Measurements from ENCODE around the gene BTNL9.
"Not testable (repeated sequence)": the region's sequence is repeated elsewhere in the genome, so short reads cannot be mapped to it uniquely, and the experiment has no call there.

The BTNL9 gene

DNA sequence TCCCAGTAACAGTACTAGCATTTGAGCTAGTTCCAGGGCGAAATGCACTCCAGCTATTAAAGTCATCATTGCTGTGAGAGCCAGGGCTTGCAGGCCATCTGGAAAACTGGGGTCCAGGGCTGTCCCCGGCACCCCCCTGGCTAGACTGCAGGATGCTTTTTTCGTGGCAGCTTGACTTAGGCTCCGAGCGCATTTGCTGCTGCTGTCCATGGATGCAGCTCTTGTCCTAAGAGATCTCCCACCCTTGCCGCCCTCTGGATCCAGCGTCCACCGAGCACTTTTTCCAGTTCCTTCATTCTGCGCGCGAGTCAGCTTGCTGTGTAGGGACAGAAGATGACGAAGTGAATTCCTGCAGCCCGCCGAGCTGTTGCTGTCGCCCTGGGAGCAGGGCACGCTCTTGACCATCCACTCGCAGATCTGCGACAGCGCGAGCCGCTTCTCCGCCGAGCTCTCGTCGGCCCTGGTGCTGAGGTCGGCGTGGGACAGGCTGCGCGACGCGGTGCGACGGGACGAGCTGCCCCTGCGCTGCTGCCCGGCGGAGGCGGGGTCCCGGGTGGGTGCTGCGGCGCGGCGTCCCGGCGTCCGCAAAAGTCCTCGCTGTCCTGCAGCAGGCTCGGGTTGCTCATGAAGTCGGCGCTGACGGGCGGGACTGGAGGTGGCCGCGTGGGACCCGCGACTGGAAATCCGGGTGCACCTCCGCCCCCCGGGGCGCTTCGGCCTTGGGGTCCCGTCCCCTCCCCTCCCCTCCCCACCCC is 60.2 kb downstream of the BTNL9 start:
- DNase-seq (ENCODE audit: low spot score), result no peak

DNA sequence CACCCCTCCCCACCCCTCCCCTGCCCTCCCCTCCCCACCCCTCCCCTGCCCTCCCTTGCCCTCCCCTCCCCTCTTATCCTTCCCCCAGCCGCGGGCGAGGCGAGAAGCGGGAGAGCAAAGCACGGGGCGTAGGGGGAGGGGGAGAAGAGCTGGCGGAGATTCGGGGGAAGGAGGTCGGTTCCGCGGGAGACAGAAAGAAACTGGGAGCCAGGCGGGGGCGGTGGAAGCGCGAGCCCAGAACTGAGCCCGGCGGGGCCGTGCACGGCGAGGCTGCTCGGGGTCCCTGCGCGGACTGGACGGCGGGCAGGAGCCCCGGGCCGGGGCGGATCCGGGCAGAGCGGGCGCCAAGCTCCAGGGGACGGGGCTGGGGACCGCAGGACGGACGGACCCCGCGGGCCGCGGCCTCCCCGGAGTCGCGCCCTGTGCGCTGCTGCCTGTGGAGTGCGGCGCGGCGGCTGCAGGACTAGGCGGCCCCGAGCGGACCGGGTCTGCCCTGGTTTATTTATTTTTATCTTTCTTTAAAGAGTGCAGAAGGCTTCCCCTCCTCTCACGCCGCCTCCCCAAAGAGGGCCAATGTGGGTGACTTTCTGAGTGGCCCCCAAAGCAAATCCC is 61.1 kb downstream of the BTNL9 start:
- not testable (repeated sequence) for DNase-seq (ENCODE audit: low spot score)

DNA sequence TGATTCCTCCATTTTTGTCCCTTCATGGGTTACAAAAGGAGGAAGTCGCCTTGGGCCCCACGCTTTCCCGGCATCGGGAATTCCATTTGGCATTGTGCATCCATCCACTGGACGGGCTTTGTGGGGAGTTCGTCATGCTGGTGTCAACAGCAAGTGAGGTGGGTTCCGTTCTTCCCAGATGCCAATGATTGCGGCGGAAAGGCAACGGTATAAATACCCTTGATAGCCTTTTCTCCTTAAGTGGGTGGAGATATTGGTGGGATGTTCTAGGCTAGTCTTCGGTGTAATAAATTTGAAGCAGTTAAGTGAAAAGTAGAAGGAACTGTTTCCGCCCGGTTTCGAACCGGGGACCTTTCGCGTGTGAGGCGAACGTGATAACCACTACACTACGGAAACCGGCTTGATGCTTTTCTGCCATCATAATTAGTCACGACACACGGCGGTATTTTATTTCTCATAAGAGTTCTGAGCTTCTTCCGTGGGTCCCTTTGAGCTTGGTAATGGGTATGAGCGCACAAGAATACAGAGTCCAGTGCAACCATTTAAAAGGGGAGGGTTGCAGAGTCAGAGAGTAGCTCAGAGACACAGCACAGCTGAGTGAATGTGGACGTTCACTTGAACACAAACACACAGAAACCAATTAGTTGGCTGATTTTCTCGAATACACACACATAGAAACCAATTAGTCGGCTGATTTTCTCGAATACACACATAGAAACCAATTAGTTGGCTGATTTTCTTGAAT is 62.0 kb downstream of the BTNL9 start:
- not testable (repeated sequence) for DNase-seq (ENCODE audit: low spot score)

DNA sequence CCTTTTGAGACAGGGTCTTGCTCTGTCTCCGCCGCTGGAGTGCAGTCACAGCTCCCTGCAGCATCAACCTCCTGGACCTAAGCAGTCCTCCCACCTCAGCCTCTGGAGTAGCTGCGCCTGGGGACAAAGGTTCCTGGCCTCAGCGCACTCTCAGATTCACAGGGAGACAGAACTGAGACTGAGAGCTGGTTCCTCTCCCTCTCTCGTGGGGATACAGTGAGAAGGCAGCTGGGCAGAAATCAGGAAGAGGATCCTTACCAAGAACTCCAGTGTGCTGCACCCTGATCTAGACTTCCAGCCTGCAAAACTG is 64.1 kb downstream of the BTNL9 start:
- not testable (repeated sequence) for DNase-seq (ENCODE audit: low spot score)

DNA sequence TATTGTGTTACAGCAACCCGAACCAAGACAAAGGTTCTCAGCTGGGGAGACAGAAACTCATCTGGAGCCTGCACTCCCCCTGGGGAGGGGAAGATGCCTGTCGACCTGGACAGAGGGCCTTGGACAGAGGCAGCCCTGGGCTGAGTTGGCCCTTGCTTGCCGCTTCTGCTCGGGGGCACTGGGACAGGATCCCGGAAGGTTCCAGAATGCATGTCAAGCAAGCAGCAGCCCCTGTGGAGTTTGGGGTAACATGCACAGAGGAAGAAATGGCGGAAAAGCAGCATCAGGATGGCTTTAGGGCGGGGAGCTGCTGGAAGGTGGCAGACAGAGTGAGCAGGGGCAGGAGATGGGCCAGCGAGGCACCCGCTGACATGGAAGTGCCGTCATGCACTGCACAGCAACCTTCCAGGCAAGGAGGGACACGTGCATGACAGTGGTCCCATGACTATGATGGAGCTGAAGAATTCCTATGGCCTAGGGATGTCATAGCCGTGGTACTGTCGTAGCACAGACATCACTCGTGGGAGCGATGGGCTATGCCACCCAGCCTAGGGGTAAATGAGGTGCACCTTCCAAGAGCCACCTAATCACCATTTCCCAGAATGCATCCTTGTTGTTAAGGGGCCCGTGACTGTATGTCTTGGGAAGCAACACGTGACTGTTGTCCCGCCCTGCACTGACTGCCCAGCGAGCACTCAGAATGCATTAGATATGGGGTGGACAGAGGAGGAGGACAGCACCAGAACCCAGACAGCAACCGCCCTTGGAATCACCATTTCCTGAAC is 64.7 kb downstream of the BTNL9 start:
- DNase-seq (ENCODE audit: low spot score), result not testable (repeated sequence)

DNA sequence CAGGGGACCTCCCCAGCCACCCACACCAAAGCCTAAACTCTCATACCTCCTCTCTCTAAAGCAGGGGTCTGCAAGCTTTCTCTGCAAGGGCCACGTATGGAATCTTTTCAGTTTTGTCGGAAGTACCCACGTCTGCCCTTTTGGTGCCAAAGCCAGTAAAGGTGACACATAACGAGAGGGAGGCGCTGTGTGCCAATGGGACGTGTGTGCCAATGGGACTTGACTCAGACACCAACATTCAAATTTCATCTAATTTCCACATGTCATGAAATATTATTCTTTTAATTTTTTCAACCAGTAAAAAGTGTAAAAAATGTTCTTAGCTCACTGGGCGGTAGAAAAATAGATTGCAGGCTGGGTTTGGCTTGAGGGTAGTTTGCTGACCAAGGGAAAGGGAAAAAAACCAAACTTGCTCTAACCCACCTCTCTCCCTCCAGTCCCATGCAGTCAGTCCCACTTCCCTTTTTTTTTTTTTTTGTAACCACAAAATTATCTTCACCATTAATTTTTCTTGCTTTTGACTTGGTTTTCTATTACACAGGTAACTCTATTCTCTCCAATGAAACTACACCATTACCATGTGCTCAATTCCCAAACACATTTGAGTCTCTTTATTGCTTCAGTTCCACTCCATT is 65.4 kb downstream of the BTNL9 start:
- DNase-seq (ENCODE audit: low spot score), result no peak

DNA sequence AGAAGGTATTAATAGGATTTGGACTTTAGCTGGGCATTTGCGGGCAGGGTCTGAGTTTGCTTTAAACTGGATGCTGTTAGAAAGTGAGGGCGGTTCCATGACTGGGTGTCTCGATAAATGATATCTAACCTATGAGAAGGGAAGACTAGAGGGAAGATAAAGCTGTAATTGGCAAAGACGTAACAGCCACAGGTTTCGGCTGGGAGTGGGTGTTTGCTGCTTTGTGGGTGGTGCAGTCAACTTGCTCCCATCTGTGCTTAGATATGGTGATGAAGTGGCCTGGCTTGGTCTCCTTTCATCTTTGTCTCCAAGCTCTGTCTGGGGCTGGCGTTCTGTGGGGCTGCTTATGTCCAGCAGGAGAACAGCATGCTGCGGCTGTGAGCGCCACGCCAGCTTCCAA is 67.6 kb downstream of the BTNL9 start:
- DNase-seq (ENCODE audit: low spot score), result no peak

DNA sequence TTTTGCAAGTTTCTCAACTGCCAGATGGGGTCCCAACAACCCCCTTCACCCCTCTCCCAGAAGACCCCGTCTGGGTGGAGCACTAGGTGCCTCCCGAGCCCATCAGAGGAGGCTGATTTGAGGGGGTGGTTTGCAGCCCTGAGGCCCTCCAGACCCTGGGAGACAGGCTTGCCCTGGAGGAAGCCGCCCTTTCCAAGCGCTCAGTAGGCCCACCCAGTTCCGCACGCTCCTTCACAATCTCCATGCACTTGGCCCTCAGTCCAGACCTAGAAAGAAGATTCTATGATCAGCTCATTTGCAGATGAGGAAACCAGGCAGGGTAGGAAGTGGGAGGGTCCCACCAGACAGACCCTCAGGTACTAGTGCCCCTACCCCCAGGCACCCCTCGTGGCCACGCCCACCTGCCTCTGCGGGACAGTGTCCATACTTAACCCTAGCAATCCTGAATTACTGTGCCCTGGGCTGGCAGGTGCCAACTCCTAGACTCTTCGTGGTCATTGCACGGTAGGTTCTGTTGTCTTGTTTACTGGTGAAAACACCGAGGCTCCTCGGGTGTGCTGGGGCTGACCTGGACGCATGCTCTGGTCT is 68.6 kb downstream of the BTNL9 start:
- DNase-seq (ENCODE audit: low spot score), result no peak

DNA sequence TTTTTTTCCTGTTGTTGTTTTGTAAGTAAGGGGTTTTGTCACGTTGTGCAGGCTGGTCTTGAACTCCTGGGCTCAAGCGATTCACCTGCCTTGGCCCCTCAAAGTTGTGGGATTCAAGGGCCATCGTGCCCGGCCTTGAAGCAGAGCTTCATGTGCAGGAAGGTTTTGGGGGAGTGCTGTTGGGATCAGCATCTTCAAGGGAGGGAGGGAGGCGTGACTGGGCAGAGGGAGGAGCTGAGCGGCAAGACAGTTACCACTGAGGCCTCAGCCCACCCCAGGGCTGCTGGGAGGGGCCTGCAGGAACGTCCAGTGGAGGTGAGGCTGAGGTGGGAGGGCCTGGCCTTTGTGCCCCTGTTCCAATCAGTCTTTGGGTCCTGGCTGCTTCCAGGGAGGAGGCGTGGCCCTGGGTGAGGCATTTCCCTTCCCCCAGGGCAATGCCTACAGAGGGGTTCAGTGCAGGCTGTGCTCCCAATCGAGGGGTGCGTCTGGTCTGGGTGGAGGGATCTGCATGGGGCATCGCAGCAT is 69.5 kb downstream of the BTNL9 start:
- DNase-seq (ENCODE audit: low spot score), result no peak

DNA sequence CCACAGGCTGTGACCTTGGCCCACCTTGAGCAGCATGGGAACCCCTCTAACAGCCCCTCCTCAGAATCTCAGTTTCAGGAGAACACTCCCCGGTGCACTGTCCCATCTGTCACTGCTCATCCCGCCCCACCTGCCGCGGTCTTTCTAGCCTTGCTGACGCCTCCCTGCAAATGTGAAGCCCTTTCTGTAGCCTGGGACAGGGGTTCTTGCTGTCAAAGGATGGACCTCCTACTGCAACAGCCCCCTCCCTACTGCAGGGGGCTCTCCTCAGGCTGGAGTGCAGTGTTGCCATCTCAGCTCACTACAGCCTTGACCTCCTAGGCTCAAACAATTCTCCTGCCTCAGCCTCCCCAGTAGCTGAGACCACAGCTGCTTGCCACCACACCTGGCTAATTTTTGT is 70.9 kb downstream of the BTNL9 start:
- no peak for DNase-seq (ENCODE audit: low spot score)
